ENCODE results near the gene ADCY9.
A peak's percentile ranks its signal among the peaks of the same experiment; 100 is the strongest.

ADCY9 gene

GRCh38 chr16:4120176-4120575 is 3.9 kb upstream of the ADCY9 start:
- no peak for DNase-seq

GRCh38 chr16:4117250-4117578 is 972 bp upstream of the ADCY9 start:
- DNase-seq, result no peak

- no peak for DNase-seq
Observed at GRCh38 chr16:4115949-4116318, 308 bp downstream of the ADCY9 start.

- DNase-seq, result peak; percentile 4
Observed at GRCh38 chr16:4115209-4115948, 863 bp downstream of the ADCY9 start.

GRCh38 chr16:4114257-4115208 is 1.7 kb downstream of the ADCY9 start:
- DNase-seq, result no peak

GRCh38 chr16:4113358-4114256 is 2.6 kb downstream of the ADCY9 start:
- DNase-seq, result no peak

- no peak for DNase-seq
Observed at GRCh38 chr16:4111748-4112696, 4.2 kb downstream of the ADCY9 start.

GRCh38 chr16:4110680-4111079 is 5.6 kb downstream of the ADCY9 start:
- no peak for DNase-seq

- no peak for DNase-seq
Observed at GRCh38 chr16:4110065-4110464, 6.2 kb downstream of the ADCY9 start.

GRCh38 chr16:4109250-4109736 is 6.9 kb downstream of the ADCY9 start:
- DNase-seq, result no peak

- no peak for DNase-seq
Observed at GRCh38 chr16:4106516-4106915, 9.7 kb downstream of the ADCY9 start.

- no peak for DNase-seq
Observed at GRCh38 chr16:4105848-4106247, 10.4 kb downstream of the ADCY9 start.

- DNase-seq, result no peak
Observed at GRCh38 chr16:4103745-4104144, 12.5 kb downstream of the ADCY9 start.

GRCh38 chr16:4101421-4102219 is 14.6 kb downstream of the ADCY9 start:
- no peak for DNase-seq

GRCh38 chr16:4098501-4098900 is 17.7 kb downstream of the ADCY9 start:
- DNase-seq, result no peak

GRCh38 chr16:4097826-4098240 is 18.4 kb downstream of the ADCY9 start:
- no peak for DNase-seq

- no peak for DNase-seq
Observed at GRCh38 chr16:4096509-4096908, 19.7 kb downstream of the ADCY9 start.

GRCh38 chr16:4094127-4094773 is 22.0 kb downstream of the ADCY9 start:
- DNase-seq, result no peak

- DNase-seq, result no peak
Observed at GRCh38 chr16:4093495-4094126, 22.6 kb downstream of the ADCY9 start.

All from NCI-H1694 treated with DMSO at 0.1 percent for 48 hours (cell line).